Measurements from ENCODE around the gene MAST4.
"Not testable (repeated sequence)": the region's sequence is repeated elsewhere in the genome, so short reads cannot be mapped to it uniquely, and the experiment has no call there.

MAST4 gene

GRCh38 chr5:66812291-66812690, 216.1 kb downstream of the MAST4 start:
- no peak for DNase-seq (ENCODE audit: low read depth)

- DNase-seq (ENCODE audit: low read depth) = no peak
Measured at GRCh38 chr5:66813306-66813705, 217.1 kb downstream of the MAST4 start.

- peak; percentile 35 for DNase-seq (ENCODE audit: low read depth)
Measured at GRCh38 chr5:66814146-66814991, 218.2 kb downstream of the MAST4 start.

GRCh38 chr5:66818304-66818934, 222.2 kb downstream of the MAST4 start:
- DNase-seq (ENCODE audit: low read depth) = no peak

GRCh38 chr5:66818935-66819328, 222.7 kb downstream of the MAST4 start:
- DNase-seq (ENCODE audit: low read depth) = no peak

GRCh38 chr5:66820630-66821207, 224.5 kb downstream of the MAST4 start:
- DNase-seq (ENCODE audit: low read depth) = no peak

- DNase-seq (ENCODE audit: low read depth) = peak; percentile 38
Measured at GRCh38 chr5:66821688-66822429, 225.7 kb downstream of the MAST4 start.

- not testable (repeated sequence) for DNase-seq (ENCODE audit: low read depth)
Measured at GRCh38 chr5:66822906-66823305, 226.7 kb downstream of the MAST4 start.

- no peak for DNase-seq (ENCODE audit: low read depth)
Measured at GRCh38 chr5:66824476-66824875, 228.3 kb downstream of the MAST4 start.

GRCh38 chr5:66826263-66826662, 230.1 kb downstream of the MAST4 start:
- DNase-seq (ENCODE audit: low read depth) = no peak

- no peak for DNase-seq (ENCODE audit: low read depth)
Measured at GRCh38 chr5:66826696-66827095, 230.5 kb downstream of the MAST4 start.

- DNase-seq (ENCODE audit: low read depth) = no peak
Measured at GRCh38 chr5:66828046-66828547, 231.9 kb downstream of the MAST4 start.

GRCh38 chr5:66828548-66829357, 232.6 kb downstream of the MAST4 start:
- peak; percentile 16 for DNase-seq (ENCODE audit: low read depth)

GRCh38 chr5:66829358-66829674, 233.1 kb downstream of the MAST4 start:
- DNase-seq (ENCODE audit: low read depth) = no peak

- DNase-seq (ENCODE audit: low read depth) = no peak
Measured at GRCh38 chr5:66829826-66830225, 233.6 kb downstream of the MAST4 start.

GRCh38 chr5:66830636-66831035, 234.4 kb downstream of the MAST4 start:
- DNase-seq (ENCODE audit: low read depth) = no peak

GRCh38 chr5:66839636-66840185, 243.5 kb downstream of the MAST4 start:
- no peak for DNase-seq (ENCODE audit: low read depth)

- no peak for DNase-seq (ENCODE audit: low read depth)
Measured at GRCh38 chr5:66840511-66841013, 244.4 kb downstream of the MAST4 start.

- DNase-seq (ENCODE audit: low read depth) = no peak
Measured at GRCh38 chr5:66841264-66841663, 245.1 kb downstream of the MAST4 start.

- no peak for DNase-seq (ENCODE audit: low read depth)
Measured at GRCh38 chr5:66842540-66842939, 246.3 kb downstream of the MAST4 start.

GRCh38 chr5:66843065-66843464, 246.9 kb downstream of the MAST4 start:
- DNase-seq (ENCODE audit: low read depth) = no peak

Measured in stimulated activated CD4-positive, alpha-beta T cell treated with anti-CD3 and anti-CD28 coated beads, Interleukin-2, amount 100 ng/mL, for 4 hours (primary cell).